ENCODE results near the gene LCP1.

GRCh38 chr13:46082324-46082723 lies 99.7 kb downstream of the LCP1 start:
- no peak for TF ChIP-seq ZNF24 (tag by site-specific recombination; IDR thresholded peaks at IDR 0.05)
- TF ChIP-seq, protein P1, sequence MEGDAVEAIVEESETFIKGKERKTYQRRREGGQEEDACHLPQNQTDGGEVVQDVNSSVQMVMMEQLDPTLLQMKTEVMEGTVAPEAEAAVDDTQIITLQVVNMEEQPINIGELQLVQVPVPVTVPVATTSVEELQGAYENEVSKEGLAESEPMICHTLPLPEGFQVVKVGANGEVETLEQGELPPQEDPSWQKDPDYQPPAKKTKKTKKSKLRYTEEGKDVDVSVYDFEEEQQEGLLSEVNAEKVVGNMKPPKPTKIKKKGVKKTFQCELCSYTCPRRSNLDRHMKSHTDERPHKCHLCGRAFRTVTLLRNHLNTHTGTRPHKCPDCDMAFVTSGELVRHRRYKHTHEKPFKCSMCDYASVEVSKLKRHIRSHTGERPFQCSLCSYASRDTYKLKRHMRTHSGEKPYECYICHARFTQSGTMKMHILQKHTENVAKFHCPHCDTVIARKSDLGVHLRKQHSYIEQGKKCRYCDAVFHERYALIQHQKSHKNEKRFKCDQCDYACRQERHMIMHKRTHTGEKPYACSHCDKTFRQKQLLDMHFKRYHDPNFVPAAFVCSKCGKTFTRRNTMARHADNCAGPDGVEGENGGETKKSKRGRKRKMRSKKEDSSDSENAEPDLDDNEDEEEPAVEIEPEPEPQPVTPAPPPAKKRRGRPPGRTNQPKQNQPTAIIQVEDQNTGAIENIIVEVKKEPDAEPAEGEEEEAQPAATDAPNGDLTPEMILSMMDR (tag by site-specific recombination; IDR thresholded peaks at IDR 0.05) = no peak
